GM20431 (cell line): ENCODE measurements around the gene SASH1.

Experiments used
- in situ Hi-C: fragments of 300-500 bp; cut with MseI, MboI; formaldehyde crosslinking; loops from one replicate; pipeline ENCODE4 v1.15.0; 2020; ENCODE audit warnings: low sequenced_read_pairs; ENCODE audit not compliant: unreplicated experiment

SASH1 gene

GRCh38 chr6:148450866-148451265 is 108.2 kb downstream of the SASH1 start:
- in situ Hi-C loops: loop anchor here (25.0 kb wide), 1 partner anchor 264 kb away; no protein-coding TSS in a partner anchor

GRCh38 chr6:148451690-148452089 is 109.1 kb downstream of the SASH1 start:
- in situ Hi-C loops: loop anchor here (25.0 kb wide), 1 partner anchor 264 kb away; no protein-coding TSS in a partner anchor

- in situ Hi-C loops: loop anchor here (25.0 kb wide), 1 partner anchor 266 kb away; no protein-coding TSS in a partner anchor
Observed at GRCh38 chr6:148452876-148453275, 110.2 kb downstream of the SASH1 start.

DNA sequence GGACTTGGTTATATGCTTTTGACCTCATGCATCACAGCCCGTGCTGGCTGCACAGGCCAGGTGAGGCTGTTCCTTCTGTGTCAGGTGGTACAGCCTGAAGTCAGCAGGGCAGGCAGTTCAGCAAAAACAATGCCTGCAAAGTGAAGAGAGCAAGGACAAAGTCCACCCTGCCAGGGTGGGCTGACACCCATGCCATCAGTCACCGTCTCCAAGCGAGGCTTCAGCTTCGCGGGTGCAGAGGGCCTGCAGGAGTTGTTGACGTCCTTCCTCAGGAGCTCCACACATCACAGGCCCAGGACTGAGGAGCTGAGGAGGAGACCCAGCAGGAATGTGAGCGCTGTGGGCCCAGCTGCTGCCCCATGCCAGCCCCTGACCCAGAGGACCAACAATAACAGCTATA is 111.3 kb downstream of the SASH1 start:
- in situ Hi-C loops: loop anchor here (25.0 kb wide), 1 partner anchor 267 kb away; no protein-coding TSS in a partner anchor

DNA sequence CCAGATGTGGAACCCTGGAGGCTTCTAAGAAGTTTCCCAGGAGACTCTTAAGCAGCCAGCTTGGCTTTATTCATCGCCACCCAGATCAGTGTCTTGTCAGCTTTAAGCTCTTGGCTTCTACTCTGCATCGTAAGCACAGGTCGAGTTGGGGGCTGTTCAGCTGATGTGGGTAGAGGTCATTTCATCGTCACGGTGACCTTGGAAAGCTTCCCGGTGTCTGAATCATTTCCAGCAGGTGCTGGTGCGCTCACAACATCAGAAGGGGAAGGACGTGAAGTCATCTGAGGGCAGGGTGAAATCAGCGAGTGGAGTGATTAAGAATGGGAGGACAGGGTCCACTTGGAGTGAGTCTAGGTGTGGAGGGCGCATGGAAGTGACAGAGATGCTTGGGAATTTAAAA is 112.6 kb downstream of the SASH1 start:
- in situ Hi-C loops: loop anchor here (25.0 kb wide), 1 partner anchor 268 kb away; no protein-coding TSS in a partner anchor

DNA sequence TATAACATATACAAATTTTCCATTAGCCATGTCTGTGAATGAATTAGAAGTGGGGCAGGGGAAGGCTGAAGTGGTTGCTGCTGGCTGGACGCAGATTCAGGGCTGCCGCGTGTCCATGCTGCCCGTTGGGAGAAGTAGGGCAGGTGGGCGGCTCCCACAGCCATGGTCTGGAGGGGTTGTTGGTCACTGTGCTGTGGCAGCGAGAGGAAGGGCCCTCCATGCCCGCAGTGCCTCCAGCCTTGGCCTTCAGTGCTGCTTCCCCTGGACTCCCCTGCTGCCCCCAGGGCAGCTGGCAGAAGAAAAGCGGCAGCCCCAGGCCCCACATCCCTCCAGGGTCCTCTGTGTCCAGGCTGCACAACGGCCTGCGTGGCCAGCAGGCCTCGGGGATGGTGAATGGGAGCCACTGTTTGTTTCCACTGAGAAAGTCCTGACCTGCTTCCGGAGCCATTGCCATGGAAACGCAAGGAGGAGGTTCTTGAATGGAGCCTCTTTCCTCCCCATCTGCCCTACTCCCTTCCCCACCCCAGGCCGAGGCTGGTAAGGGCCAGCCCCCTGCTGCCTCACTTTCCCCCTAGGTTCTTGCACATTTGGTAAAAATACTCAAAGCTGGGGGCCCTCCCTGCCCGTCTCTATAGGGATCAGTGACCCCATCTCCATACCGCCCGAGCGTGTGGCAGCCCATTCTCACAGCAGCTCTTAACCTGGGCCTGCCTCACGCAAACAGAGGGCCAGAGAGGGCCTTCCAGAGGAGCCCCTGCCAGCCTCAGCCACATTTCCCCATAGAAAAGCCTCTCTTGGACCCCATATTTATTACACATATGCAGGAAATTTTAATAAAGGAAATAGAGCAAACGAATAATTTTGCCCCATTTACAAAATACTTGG is 113.3 kb downstream of the SASH1 start:
- in situ Hi-C loops: loop anchor here (25.0 kb wide), 1 partner anchor 269 kb away; no protein-coding TSS in a partner anchor

DNA sequence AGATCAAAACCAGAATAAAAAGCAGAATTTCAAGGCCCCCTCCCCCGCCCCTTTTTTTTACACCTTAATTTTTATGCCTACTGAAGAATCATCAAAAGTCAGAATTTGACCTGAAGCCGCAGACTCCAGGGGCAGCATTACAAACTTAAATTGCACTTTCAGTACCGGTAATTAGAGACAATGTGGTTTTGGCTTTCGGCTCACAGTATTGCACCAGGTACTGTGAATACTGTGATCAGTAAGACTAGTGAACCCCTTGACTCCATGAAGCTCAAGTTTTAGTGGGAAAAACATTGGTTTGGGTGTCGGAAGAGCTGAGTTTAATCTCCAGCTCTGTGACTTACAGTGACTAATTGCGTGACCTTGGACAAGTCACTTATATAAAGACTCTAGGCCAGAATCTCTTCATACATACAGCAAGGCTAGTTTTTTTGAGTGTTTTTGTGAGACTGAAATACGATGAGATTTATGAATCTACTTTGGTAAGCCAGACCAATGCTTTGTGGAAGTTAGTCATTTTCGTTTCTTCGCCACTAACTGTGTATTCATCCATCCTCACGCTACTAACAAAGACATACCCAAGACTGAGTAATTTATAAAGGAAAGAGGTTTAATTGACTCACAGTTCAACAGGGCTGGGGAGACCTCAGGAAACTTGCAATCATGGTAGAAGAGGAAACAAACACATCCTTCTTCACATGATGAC is 114.7 kb downstream of the SASH1 start:
- in situ Hi-C loops: loop anchor here (25.0 kb wide), 1 partner anchor 270 kb away; no protein-coding TSS in a partner anchor

DNA sequence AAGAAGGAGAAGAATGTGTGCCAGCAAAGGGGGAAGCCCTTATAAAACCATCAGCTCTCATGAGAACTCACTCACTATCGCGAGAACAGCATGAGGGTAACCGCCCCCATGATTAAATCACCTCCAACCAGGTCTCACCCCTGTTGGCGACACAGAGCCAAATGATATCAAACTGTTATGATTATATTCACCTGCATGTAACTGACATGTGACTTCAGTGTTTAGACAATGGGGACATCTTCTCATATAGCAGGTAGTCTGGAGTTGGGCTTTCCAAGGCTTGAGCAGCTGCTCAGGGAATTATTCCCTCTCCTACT is 115.2 kb downstream of the SASH1 start:
- in situ Hi-C loops: loop anchor here (25.0 kb wide), 1 partner anchor 270 kb away; no protein-coding TSS in a partner anchor

- in situ Hi-C loops: loop anchor here (25.0 kb wide), 1 partner anchor 272 kb away; no protein-coding TSS in a partner anchor
Observed at GRCh38 chr6:148459238-148459637, 116.6 kb downstream of the SASH1 start.

- in situ Hi-C loops: loop anchor here (25.0 kb wide), 1 partner anchor 274 kb away; no protein-coding TSS in a partner anchor
Observed at GRCh38 chr6:148460876-148461646, 118.4 kb downstream of the SASH1 start.

GRCh38 chr6:148461986-148462577 is 119.4 kb downstream of the SASH1 start:
- in situ Hi-C loops: loop anchor here (25.0 kb wide), 1 partner anchor 275 kb away; no protein-coding TSS in a partner anchor

GRCh38 chr6:148463671-148464070 is 121.0 kb downstream of the SASH1 start:
- in situ Hi-C loops: loop anchor here (25.0 kb wide), 1 partner anchor 276 kb away; no protein-coding TSS in a partner anchor

DNA sequence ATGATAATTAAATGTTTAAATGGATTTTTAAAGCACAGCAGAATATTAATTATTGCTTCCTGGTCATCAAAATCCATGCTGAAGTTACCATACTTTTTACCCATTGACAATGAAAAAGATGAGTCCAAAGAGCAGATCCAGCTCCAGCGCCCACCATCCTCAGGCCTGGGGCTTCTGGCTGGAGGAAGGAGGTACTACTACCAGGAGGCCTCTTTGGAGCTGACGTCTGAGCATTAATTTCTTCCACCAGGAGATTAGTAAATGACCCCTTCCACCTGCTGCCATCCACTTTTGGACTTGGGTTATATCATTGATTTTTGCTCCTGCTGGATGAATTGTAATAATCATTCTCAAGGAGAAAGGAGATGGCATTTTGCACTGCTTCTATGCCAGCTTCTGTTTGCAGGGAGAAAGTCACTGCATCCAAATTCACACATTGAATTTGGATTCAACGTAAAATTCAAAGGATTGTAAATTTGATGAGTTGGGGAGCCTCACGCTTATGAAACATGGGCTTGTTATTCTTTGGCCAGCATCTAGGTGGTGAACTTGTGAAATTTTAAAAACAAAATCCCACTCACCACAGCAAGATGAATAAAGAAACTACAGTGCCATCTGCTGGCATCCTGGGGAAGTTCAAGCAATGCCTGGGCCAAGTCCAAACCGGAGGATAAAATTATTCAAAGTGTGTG is 121.8 kb downstream of the SASH1 start:
- in situ Hi-C loops: loop anchor here (25.0 kb wide), 1 partner anchor 277 kb away; no protein-coding TSS in a partner anchor

GRCh38 chr6:148465011-148465335 is 122.3 kb downstream of the SASH1 start:
- in situ Hi-C loops: loop anchor here (25.0 kb wide), 1 partner anchor 278 kb away; no protein-coding TSS in a partner anchor

DNA sequence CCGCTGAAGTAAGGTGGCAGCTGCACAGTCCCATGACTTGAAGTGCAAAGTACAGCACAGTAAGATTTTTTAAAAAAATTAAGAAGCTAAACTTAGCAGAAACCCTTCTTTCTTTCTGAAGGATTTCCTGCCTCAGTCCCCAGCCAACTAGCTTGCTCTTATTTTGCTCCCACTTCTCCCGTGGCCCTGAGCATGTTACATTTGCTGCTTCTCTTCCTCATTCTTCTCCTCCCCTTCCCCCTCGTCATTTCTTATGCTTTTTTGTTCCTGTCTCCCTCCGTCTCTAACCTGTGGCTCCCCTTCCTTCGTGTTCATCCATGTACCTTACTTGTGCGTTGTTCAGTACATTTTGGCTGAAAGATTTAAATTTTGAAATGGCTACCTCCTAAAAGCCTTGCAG is 123.0 kb downstream of the SASH1 start:
- in situ Hi-C loops: loop anchor here (25.0 kb wide), 1 partner anchor 278 kb away; no protein-coding TSS in a partner anchor

DNA sequence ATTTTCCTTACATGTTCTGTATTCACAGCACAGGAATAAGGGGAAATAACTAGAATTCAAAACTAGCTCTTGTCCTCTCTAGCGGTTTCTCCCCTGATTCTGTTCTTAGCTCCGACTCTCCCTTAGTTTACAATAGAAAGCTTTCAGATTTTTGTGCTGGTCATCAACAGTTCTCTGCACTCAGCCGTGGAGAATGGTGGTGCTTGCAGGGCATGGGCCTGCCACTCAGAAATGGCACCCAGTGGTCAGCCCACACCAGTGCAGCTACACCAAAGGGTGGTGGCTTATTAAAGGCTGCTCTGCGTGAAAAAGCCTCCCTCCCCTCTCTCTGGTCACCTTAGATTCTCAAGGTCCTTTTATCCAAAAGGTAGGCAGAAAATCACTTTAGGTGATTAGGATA is 123.5 kb downstream of the SASH1 start:
- in situ Hi-C loops: loop anchor here (25.0 kb wide), 1 partner anchor 279 kb away; no protein-coding TSS in a partner anchor

- in situ Hi-C loops: loop anchor here (25.0 kb wide), 1 partner anchor 281 kb away; no protein-coding TSS in a partner anchor
Observed at GRCh38 chr6:148467926-148468325, 125.3 kb downstream of the SASH1 start.

- in situ Hi-C loops: loop anchor here (25.0 kb wide), 1 partner anchor 283 kb away; no protein-coding TSS in a partner anchor
Observed at GRCh38 chr6:148470156-148470555, 127.5 kb downstream of the SASH1 start.
